WTC11 (cell line): ENCODE measurements around the gene ANKS6.

ENCODE experiments used
- ATF3 ChIP-seq: sonication (generic); formaldehyde crosslinking; conservative IDR thresholded peaks from 2 replicates; pipeline ENCODE4 v1.8.1; 2022; ENCODE audit warnings: mild to moderate bottlenecking, missing genetic modification reagents
- CREB1 ChIP-seq: sonication (generic); formaldehyde crosslinking; IDR thresholded peaks from 2 replicates; pipeline ENCODE4 v1.8.0; 2023; ENCODE audit warnings: mild to moderate bottlenecking, missing genetic modification reagents
- CTCF ChIP-seq: fragments of 200-600 bp; IDR thresholded peaks from 2 replicates; pipeline ENCODE4 v1.8.0; 2022; ENCODE audit warnings: antibody characterized with exemption
- MAX ChIP-seq: sonication (generic); formaldehyde crosslinking; IDR thresholded peaks from 2 replicates; pipeline ENCODE4 v1.8.0; 2022; ENCODE audit warnings: mild to moderate bottlenecking, missing genetic modification reagents
- MXD4 ChIP-seq: fragments of 250-450 bp; sonication (Bioruptor Pico); IDR thresholded peaks from 2 replicates; pipeline ENCODE4 v1.8.0; 2021; ENCODE audit warnings: mild to moderate bottlenecking, moderate library complexity, borderline replicate concordance
- NFE2L1 ChIP-seq: sonication (generic); formaldehyde crosslinking; IDR thresholded peaks from 2 replicates; pipeline ENCODE4 v1.8.1; 2023; ENCODE audit warnings: missing genetic modification reagents
- SP1 ChIP-seq: sonication (generic); formaldehyde crosslinking; conservative IDR thresholded peaks from 2 replicates; pipeline ENCODE4 v1.8.1; 2022; ENCODE audit warnings: missing genetic modification reagents
- TCF7 ChIP-seq: sonication (generic); formaldehyde crosslinking; IDR thresholded peaks from 2 replicates; pipeline ENCODE4 v1.8.0; 2022; ENCODE audit warnings: mild to moderate bottlenecking, low read depth, missing genetic modification reagents, moderate library complexity
- TEAD4 ChIP-seq: sonication (generic); formaldehyde crosslinking; IDR thresholded peaks from 2 replicates; pipeline ENCODE4 v1.8.0; 2022; ENCODE audit warnings: mild to moderate bottlenecking, missing genetic modification reagents
- USF2 ChIP-seq: sonication (generic); formaldehyde crosslinking; IDR thresholded peaks from 2 replicates; pipeline ENCODE4 v1.8.1; 2023; ENCODE audit warnings: mild to moderate bottlenecking, missing genetic modification reagents, moderate library complexity
- ZBTB21 ChIP-seq: sonication (generic); formaldehyde crosslinking; IDR thresholded peaks from 2 replicates; pipeline ENCODE4 v1.8.1; 2023; ENCODE audit warnings: mild to moderate bottlenecking, missing genetic modification reagents, borderline replicate concordance
- ZMAT4 ChIP-seq: fragments of 250-450 bp; sonication (Bioruptor Pico); IDR thresholded peaks from 2 replicates; pipeline ENCODE4 v1.9.0; 2021; ENCODE audit warnings: mild to moderate bottlenecking
- ZNF121 ChIP-seq: sonication (generic); formaldehyde crosslinking; IDR thresholded peaks from 2 replicates; pipeline ENCODE4 v1.8.0; 2023; ENCODE audit warnings: missing genetic modification reagents

GRCh38 chr9:98819231-98819630 is 22.9 kb upstream of the ANKS6 start:
- TF ChIP-seq ZNF121 (CRISPR knock-in tag) = no peak
- no peak for TF ChIP-seq CTCF
- TF ChIP-seq MAX (CRISPR knock-in tag) = no peak
- no peak for TF ChIP-seq USF2 (CRISPR knock-in tag)
- no peak for TF ChIP-seq MXD4
- no peak for TF ChIP-seq TCF7 (CRISPR knock-in tag)
- TF ChIP-seq ATF3 = no peak
- TF ChIP-seq NFE2L1 (CRISPR knock-in tag) = no peak
- TF ChIP-seq ZBTB21 (CRISPR knock-in tag) = no peak
- no peak for TF ChIP-seq ZMAT4 (CRISPR knock-in tag)
- TF ChIP-seq SP1 = no peak
- TF ChIP-seq TEAD4 (CRISPR knock-in tag) = no peak
- TF ChIP-seq CREB1 = no peak
